Sigmoid colon (tissue), 7 donors: ENCODE results near the gene DLG1. TPM values are rescaled to one million over a fixed set of nuclear protein-coding genes. Genes with fewer than 3 reads are reported as not detected.

Experiments
- DNase-seq: peaks from one replicate; pipeline ENCODE4 v3.0.0-alpha.2; 2019
- H3K27ac ChIP-seq, 4 donors: fragments of 200-600 bp; sonication (generic); one replicate each; pipeline ENCODE4 v1.5.1; 2016 to 2019; ENCODE audit warnings: mild to moderate bottlenecking in 1 of 4
- H3K27me3 ChIP-seq, 3 donors: fragments of 200-600 bp; sonication (generic); one replicate each; pipeline ENCODE4 v1.5.1; 2019; ENCODE audit warnings: mild to moderate bottlenecking in 1 of 3
- H3K36me3 ChIP-seq, 4 donors: fragments of 200-600 bp; sonication (generic); one replicate each; pipeline ENCODE4 v1.5.1; 2016 to 2019
- H3K4me1 ChIP-seq, 4 donors: fragments of 200-600 bp; sonication (generic); one replicate each; pipeline ENCODE4 v1.5.1; 2017 to 2019
- H3K4me3 ChIP-seq, 4 donors: fragments of 200-600 bp; sonication (generic); one replicate each; pipeline ENCODE4 v1.5.1; 2017 to 2019; ENCODE audit warnings: mild to moderate bottlenecking in 2 of 4, moderate library complexity in 1 of 4
- H3K9me3 ChIP-seq, 4 donors: fragments of 200-600 bp in 3 of 4; sonication (generic) in 3 of 4; one replicate each; pipeline versions ENCODE4 v1.5.1 to v1.6.1; 2013 to 2019
- EP300 ChIP-seq, 4 donors: sonication (generic); formaldehyde crosslinking; IDR thresholded peaks; one replicate each; pipeline ENCODE4 v1.6.1; 2017; ENCODE audit warnings: antibody characterized with exemption in 4 of 4
- POLR2A ChIP-seq, 2 donors: fragments of 450-650 bp; IDR thresholded peaks; one replicate each; pipeline ENCODE4 v1.6.1; 2016; ENCODE audit warnings: antibody characterized with exemption in 2 of 2, mild to moderate bottlenecking in 2 of 2, moderate library complexity in 2 of 2
- POLR2AphosphoS5 ChIP-seq, 4 donors: sonication (generic); formaldehyde crosslinking; IDR thresholded peaks; one replicate each; pipeline ENCODE4 v1.6.1; 2017; ENCODE audit warnings: antibody characterized with exemption in 4 of 4
- WGBS, 2 donors: extraction: QIAGEN DNeasy Blood & Tissue Kit; methylation state at CpG; one replicate each; pipeline ENCODE4 v1.1.7; 2013; 5-methylcytosine and 5-hydroxymethylcytosine counted together
- intact Hi-C: fragments of 100-400 bp; cut with DNase I; formaldehyde crosslinking; loops from one replicate; pipeline ENCODE4 v1.15.1; 2023
- polyA plus RNA-seq, 3 donors: library from polyadenylated mRNA; stranded (reverse); fragments of 200-250 nt; gene quantifications; one replicate each; pipeline ENCODE4 v1.2.3, GENCODE V29; 2013
- total RNA-seq, 4 donors: library from RNA; depleted of rRNA; stranded (reverse); fragments of >200 nt; gene quantifications; one replicate each; pipeline ENCODE4 v1.1.0, GENCODE V29; 2016
- TF ChIP-seq, protein P1 (sequence below), 4 experiments: fragments of 450-650 bp in 3 of 4; fragments of 200-600 bp in 1 of 4; IDR thresholded peaks; one replicate each; pipeline ENCODE4 v1.5.1; 2016 to 2019; ENCODE audit warnings: antibody characterized with exemption in 4 of 4, mild to moderate bottlenecking in 3 of 4, moderate library complexity in 2 of 4
- donor health status: healthy with polysubstance abuse.
- donor health status: Bipolar disorder and iron deficiency.
- donor health status: healthy.

The DLG1 gene
- total and polyA plus RNA-seq, 7 donors = 30.6 to 83.7 (median 64.3) TPM

DNA sequence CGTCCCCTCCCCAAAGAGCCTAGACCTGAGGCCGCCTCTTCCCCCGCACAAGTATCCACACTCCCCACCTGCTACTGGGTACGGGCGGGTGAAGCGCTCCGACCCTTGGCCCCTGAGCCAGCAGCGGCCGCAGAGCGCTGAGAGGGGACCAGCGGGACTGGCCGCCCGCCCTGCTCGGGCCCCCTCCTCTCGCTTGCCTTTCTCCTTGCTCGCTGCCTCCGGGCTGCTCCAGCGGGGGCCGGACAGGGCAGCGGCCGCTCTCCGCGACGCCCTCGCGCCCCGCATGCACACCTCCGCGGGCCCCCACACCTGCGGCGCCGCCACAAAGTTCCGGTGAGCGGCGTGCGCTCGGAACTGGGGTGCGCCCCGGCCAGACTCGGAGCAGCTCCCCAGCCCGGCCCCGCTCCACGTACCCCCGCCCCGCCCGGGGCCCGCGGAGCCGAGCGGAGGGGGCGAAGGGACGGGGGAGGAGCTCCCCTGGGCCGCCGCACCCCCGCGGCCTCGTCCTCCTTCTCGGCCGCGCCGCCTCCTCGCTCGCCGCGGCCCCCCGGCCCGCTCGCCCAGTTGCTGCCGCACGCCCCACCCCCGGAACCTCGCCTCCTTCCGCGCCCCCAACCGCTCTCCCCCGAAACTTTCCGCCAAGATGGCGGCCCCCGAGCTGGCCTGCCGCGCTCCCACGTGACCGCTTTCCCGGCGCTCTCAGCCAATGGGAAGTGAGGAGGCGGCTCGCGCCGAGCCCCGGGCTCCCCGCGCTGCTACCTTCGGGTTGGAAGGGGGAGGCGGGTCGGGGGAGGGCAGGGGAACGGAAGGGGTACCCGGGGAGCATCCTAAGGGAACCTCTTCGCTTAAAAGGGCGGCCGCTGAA lies 704 bp downstream of the DLG1 start:
- peaks cover 0 to 15% (median 0%) of the 10 kb centered on the region in 4 donors for H3K36me3 ChIP-seq
- no peak for TF ChIP-seq POLR2AphosphoS5 (IDR thresholded peaks at IDR 0.05)
- TF ChIP-seq EP300 (IDR thresholded peaks at IDR 0.05) = no peak
- TF ChIP-seq, protein P1, sequence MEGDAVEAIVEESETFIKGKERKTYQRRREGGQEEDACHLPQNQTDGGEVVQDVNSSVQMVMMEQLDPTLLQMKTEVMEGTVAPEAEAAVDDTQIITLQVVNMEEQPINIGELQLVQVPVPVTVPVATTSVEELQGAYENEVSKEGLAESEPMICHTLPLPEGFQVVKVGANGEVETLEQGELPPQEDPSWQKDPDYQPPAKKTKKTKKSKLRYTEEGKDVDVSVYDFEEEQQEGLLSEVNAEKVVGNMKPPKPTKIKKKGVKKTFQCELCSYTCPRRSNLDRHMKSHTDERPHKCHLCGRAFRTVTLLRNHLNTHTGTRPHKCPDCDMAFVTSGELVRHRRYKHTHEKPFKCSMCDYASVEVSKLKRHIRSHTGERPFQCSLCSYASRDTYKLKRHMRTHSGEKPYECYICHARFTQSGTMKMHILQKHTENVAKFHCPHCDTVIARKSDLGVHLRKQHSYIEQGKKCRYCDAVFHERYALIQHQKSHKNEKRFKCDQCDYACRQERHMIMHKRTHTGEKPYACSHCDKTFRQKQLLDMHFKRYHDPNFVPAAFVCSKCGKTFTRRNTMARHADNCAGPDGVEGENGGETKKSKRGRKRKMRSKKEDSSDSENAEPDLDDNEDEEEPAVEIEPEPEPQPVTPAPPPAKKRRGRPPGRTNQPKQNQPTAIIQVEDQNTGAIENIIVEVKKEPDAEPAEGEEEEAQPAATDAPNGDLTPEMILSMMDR (IDR thresholded peaks at IDR 0.05) = no peak
- TF ChIP-seq POLR2A (IDR thresholded peaks at IDR 0.05) = no peak
- H3K27ac ChIP-seq = peak overlapping the region; percentile 88 to 95 (median 93)
- 1% methylated on average over 100 of the region's 100 CpGs for WGBS, 2 donors
- no peaks in the 10 kb centered on the region for H3K9me3 ChIP-seq
- no peaks in the 10 kb centered on the region for H3K27me3 ChIP-seq
- peaks cover 0 to 35% (median 25%) of the 10 kb centered on the region in 4 donors for H3K4me1 ChIP-seq
- intact Hi-C loops = loop anchor here (2.0 to 5.0 kb wide), 3 partner anchors 55 to 159 kb away; no protein-coding TSS in a partner anchor
- DNase-seq = peak; percentile 93
- H3K4me3 ChIP-seq = peak overlapping the region; percentile 74 to 95 (median 92)

DNA sequence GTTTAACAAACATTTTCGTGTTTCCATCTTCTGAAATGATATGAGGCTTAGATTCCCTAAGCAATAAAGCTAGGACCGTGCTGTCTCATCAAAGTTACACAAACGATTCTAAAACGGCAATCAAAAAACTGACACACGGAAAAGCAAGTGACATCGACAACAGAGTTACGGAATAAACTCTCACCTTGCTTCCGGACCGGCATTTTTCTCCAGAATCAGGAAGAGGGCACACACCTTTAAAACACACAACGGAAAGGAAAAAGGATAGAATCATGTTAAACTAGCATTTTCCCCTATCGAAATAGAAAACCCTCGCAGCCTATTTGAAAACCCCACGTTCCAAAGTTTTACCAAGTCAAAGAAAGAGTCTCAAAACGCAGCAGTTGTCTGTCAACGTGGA lies 1.4 kb downstream of the DLG1 start:
- Histone ChIP-seq H3K4me1 (peaks cover 0 to 38% (median 26%) of the 10 kb centered on the region in 4 donors), H3K27me3 (no peaks in the 10 kb centered on the region), H3K9me3 (no peaks in the 10 kb centered on the region), H3K27ac (peak overlapping the region; percentile 88 to 95 (median 93)), H3K36me3 (peaks cover 0 to 18% (median 0%) of the 10 kb centered on the region in 4 donors), H3K4me3 (peak overlapping the region; percentile 74 to 95 (median 92))
- DNase-seq = no peak
- TF ChIP-seq POLR2AphosphoS5 (IDR thresholded peaks at IDR 0.05) = no peak
- TF ChIP-seq, protein P1 (IDR thresholded peaks at IDR 0.05) = no peak
- no peak for TF ChIP-seq POLR2A (IDR thresholded peaks at IDR 0.05)
- no peak for TF ChIP-seq EP300 (IDR thresholded peaks at IDR 0.05)
- intact Hi-C loops = loop anchor here (2.0 to 5.0 kb wide), 3 partner anchors 55 to 160 kb away; no protein-coding TSS in a partner anchor
- WGBS, 2 donors = 0 to 1% methylated on average over 15 of the region's 15 CpGs

DNA sequence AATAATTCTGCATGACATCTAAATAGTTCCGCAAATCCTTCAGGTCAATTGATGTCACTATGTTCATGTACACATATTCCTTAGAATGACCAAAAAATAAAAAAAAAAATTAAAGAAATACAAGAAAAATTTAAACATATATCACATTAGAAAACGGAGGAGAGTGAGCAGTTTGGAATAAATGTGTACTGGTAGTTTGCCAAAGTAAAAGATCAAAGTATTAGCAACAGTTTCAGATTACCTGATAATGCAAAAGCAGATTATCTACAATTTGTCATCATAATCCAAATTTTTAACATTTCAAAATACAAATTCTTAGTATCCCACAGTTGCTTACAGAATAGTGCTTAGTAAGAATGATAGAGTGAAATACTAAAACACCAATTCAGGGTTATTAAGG lies 1.9 kb downstream of the DLG1 start:
- intact Hi-C loops = loop anchor here (2.0 to 5.0 kb wide), 3 partner anchors 56 to 160 kb away; no protein-coding TSS in a partner anchor
- no peak for TF ChIP-seq EP300 (IDR thresholded peaks at IDR 0.05)
- no peak for TF ChIP-seq POLR2AphosphoS5 (IDR thresholded peaks at IDR 0.05)
- TF ChIP-seq POLR2A (IDR thresholded peaks at IDR 0.05) = no peak
- TF ChIP-seq, protein P1 (IDR thresholded peaks at IDR 0.05) = no peak
- H3K27ac ChIP-seq = peak overlapping the region in 3 of 4 donors; percentile 91 to 95 (median 95)
- no peaks in the 10 kb centered on the region for H3K27me3 ChIP-seq
- H3K36me3 ChIP-seq = peaks cover 0 to 23% (median 0%) of the 10 kb centered on the region in 4 donors
- peak overlapping the region in 3 of 4 donors; percentile 90 to 95 (median 94) for H3K4me3 ChIP-seq
- H3K9me3 ChIP-seq = no peaks in the 10 kb centered on the region
- H3K4me1 ChIP-seq = peaks cover 0 to 40% (median 26%) of the 10 kb centered on the region in 4 donors
- 49 to 69% methylated on average over 2 of the region's 2 CpGs for WGBS, 2 donors
- no peak for DNase-seq

DNA sequence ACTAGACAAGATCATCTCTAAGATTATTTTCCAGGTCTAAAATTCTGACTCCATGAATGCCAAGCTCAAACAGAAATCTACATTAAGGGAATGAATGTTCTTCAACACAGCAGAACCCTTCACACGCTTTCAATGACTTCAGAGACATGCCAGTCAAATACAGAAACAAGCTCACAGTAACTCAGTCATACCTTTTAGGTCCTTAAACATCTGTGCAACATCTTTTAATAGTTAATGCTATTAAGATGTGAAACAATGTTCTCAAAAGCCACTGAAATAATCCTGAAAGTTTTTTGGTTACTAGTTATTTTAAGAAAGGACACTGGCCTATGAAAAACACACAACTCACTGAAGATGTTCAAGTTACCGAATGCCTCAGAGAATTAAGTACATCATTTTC lies 2.5 kb downstream of the DLG1 start:
- H3K27me3 ChIP-seq = no peaks in the 10 kb centered on the region

More for the DNA sequence above, 2.5 kb downstream of the DLG1 start:
- TF ChIP-seq, protein P1 (IDR thresholded peaks at IDR 0.05) = no peak
- TF ChIP-seq POLR2A (IDR thresholded peaks at IDR 0.05) = no peak
- TF ChIP-seq POLR2AphosphoS5 (IDR thresholded peaks at IDR 0.05) = no peak
- TF ChIP-seq EP300 (IDR thresholded peaks at IDR 0.05) = no peak
- WGBS, 2 donors = 74 to 80% methylated on average over 2 of the region's 2 CpGs
- Histone ChIP-seq H3K36me3 (peaks cover 0 to 25% (median 0%) of the 10 kb centered on the region in 4 donors), H3K9me3 (no peaks in the 10 kb centered on the region), H3K4me3 (no peak overlapping the region), H3K27ac (peak overlapping the region in 2 of 4 donors; percentile 91 to 95), H3K4me1 (peaks cover 0 to 40% (median 26%) of the 10 kb centered on the region in 4 donors)
- no peak for DNase-seq
- intact Hi-C loops = loop anchor here (2.0 to 5.0 kb wide), 3 partner anchors 56 to 161 kb away; no protein-coding TSS in a partner anchor
